Stimulated activated CD4-positive, alpha-beta T cell treated with anti-CD3 and anti-CD28 coated beads, Interleukin-15, amount 100 ng/mL, for 24 hours (primary cell): ENCODE results near the gene EPHB6.

Experiments
- DNase-seq: peaks from one replicate; pipeline ENCODE4 v3.0.0-alpha.2; 2020

EPHB6 gene

GRCh38 chr7:142836426-142836825 is 18.4 kb upstream of the EPHB6 start:
- no peak for DNase-seq

- DNase-seq: no peak
Measured at GRCh38 chr7:142838461-142839213, 16.2 kb upstream of the EPHB6 start.

GRCh38 chr7:142842251-142842766 is 12.6 kb upstream of the EPHB6 start:
- no peak for DNase-seq

- DNase-seq: no peak
Measured at GRCh38 chr7:142847353-142847752, 7.5 kb upstream of the EPHB6 start.

DNA sequence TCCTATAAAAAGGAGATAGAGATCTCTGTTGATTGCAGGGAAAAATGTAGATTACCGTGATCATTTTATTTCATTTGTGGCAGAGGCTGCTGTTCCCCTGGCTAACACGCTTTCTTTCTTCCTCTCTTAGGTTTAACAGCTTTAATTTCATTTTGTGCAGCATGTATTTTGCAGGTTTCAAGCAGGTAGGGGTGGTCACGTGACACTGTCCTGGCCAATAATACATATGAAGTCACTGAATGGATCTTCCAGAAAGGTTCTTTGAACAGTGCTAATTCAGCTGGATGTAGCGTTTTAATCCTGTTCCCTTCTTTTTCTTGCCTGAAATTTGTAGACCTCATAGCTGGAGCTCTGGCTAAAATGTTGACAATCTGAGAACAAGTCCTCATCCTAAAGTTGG is 3.6 kb upstream of the EPHB6 start:
- DNase-seq: no peak

- DNase-seq: no peak
Measured at GRCh38 chr7:142851919-142852318, 3.0 kb upstream of the EPHB6 start.

DNA sequence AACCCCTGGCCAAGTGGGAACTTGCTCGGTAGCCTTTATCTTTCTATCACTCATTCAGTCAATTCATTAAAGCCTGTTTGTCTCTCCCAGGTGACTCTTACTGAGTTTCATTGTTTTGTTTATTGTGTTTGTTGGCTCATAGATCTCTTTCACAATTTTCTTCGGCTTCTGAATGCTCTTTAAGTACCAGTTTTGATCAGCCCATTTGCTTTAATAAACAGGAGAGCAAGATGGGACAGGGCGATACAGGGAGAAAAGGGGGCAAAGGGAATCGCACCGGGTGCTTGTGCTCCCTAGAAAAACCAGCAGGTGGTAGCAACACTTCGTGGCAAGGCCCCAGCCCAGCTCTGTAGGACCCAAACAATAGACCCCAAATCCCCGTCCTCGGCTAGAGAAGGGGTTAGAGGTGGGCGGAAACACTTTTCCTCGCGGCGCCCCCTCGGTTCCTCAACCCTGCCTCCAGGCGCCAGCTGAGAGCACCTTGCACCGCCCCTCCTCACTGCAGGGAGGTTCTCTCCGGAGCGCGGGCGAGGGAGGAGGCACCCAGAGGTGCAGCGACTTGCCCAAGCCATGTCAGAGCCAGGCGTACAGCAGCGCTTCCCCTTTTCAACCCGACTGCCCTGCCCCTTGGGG is 1.0 kb upstream of the EPHB6 start:
- DNase-seq: peak; percentile 77

DNA sequence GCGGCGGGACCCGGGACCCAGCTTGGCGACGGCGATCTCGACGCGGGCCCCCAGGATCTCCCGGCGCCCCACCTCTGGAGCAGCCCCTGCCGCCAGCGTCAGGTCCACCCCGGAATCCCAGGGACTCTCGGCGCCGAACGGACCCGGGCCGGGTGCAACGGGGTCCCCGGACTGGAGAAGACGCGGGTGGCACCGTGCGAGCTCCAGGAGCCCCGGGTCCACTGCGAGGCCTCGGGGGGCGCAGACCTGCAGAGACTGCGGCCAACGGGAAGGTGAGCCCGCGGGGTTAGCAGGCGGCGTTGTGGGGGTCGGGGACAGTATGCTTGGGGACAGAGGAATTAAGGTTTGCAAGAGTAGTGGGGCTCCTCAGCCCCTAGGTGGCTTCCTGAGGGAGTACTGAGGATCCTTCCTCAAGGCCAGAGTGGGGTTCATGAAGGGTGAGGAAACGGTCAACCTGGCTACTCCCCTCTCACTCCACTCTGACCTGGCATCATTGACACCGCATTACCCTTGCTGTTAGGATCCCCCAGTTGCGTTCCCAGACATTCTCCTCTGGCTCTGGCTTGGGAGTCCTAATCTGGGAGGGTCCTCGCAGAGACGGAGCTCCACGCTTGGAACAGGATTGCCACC is 353 bp downstream of the EPHB6 start:
- DNase-seq: no peak

- DNase-seq: peak; percentile 14
Measured at GRCh38 chr7:142855756-142856564, 1.1 kb downstream of the EPHB6 start.

DNA sequence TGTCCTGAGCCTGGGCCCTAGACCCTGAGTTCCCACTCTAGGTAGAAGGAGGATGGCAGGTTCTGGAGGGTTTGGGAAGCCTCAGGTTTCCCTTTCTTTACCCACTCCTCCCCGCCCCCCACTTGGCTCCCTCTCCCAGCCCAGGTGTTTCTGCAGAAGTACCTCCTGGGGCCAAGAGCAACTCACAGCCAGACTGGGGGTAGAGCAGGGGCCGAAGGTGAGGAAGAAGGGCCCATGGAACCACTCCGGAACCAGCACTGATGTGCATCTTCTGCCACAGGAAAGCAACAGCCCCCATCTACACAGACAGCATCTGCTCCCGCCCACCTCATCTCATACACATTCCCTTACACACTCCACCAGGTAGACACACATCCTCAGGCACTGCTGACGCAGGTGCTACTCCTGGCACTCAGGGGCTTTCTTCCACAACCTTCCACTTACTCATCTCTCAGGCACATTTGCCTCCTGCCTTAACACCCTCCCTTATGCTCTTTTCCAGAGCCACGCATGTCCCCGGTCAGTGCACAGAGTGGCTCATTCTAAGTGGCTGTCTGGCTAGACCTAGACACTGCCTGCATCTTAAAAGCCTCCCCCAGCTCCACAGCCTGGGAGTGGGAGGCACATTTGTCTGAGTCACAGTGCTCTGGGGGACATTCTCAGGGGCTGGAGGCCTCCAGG is 1.8 kb downstream of the EPHB6 start:
- DNase-seq: no peak

DNA sequence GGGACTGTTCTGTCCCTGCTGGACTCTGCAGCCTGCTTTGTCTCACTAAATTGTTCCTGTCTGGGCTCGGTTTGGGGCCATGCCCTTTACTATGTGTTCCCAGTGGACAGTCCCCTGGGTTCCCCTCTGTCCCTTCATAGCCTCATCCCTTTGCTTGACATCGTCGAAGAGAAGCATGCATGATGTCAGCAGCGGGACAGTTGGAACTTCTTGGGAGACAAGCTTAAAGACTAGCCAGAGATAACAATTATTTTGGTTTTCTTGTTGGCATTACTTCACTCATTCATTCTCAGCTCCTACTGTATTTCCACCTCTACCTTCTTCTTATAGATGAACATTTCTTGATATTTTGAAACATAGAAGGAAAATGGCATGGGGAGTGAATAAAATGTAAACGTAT is 2.7 kb downstream of the EPHB6 start:
- no peak for DNase-seq

- DNase-seq: no peak
Measured at GRCh38 chr7:142859411-142859810, 4.5 kb downstream of the EPHB6 start.

DNA sequence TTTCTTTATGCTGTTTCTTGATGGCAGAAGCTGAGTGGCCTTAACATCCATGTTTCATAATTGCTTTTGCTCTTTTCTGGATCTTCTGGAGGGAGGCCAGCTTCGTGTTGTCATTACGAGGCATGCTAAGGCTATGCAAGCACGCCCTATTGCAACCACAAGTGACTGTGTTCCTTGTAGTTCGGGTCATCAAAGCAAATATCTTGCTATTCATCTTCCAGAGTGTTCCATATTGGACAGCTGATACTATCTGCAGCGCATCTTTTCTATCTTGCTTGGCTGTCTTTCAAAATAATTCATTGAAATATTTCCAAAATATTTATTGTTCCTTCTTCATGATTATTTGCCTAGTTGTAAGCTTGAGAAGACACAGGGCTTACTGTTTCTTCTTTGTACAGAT is 5.0 kb downstream of the EPHB6 start:
- no peak for DNase-seq

DNA sequence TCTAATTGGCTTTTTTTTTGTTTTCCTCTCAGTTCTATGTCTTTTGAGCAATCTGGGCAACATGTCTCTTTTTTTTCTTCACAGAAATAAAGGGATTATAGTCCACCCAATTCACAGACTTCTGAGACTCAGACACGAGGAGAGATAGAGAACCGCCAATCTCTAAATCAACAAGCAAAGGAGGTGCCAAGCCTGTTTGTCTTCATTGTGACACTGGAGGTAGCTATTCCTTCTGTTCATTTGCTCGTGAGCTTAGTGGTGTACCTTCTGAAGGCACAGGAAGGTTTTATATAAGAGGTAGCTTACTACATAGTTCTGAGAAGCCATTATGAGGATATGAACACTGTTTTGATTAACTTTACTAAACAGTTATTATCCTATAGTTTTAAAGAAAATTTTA is 6.1 kb downstream of the EPHB6 start:
- DNase-seq: no peak

DNA sequence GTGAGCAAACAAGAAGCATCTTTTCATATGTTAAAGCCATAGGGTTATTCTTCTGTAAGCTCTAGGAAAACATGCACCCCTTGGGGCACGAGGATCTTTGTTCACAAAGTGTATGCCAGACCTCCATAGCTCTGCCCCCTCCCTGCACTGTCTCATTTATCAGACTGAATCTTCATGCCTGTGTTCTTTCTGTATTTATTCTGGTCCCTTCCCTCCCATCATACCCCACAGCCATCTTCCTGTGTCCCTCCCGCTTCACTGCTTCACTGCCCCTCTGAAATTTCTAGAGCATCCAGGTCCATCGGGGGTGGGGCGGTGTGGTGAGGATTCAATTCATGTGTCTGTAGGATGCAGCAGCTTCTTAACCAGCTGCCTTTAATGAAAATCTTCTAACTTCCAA is 7.5 kb downstream of the EPHB6 start:
- DNase-seq: no peak

DNA sequence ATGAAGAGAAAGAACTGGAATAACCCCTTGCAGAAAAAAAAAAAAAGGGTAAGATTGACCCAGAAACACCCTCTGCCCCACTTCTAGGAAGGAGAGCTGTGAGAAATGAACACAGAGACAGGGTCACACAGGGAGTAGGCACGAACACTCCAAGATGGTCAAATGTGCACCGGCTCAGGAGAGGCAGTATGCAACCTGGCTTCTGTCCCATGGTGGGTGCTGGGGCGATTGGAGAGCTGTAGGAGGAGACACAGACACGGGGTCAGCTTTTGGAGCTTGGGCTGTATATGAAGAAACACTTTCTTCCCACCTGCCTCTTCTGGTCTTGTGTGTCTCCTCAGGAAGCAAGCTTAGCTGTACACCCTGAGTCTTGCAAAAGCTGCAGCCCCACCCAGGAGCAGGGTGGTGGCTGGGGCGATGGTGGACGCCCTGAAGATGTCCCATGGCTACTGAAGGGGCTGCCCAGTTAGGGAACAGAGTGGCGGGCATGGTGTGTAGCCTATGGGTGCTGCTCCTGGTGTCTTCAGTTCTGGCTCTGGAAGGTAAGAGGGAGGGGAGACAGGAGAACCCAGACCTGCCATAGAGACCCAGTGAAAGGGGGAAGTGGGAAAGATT is 8.0 kb downstream of the EPHB6 start:
- no peak for DNase-seq

GRCh38 chr7:142863891-142864685 is 9.2 kb downstream of the EPHB6 start:
- DNase-seq: no peak

DNA sequence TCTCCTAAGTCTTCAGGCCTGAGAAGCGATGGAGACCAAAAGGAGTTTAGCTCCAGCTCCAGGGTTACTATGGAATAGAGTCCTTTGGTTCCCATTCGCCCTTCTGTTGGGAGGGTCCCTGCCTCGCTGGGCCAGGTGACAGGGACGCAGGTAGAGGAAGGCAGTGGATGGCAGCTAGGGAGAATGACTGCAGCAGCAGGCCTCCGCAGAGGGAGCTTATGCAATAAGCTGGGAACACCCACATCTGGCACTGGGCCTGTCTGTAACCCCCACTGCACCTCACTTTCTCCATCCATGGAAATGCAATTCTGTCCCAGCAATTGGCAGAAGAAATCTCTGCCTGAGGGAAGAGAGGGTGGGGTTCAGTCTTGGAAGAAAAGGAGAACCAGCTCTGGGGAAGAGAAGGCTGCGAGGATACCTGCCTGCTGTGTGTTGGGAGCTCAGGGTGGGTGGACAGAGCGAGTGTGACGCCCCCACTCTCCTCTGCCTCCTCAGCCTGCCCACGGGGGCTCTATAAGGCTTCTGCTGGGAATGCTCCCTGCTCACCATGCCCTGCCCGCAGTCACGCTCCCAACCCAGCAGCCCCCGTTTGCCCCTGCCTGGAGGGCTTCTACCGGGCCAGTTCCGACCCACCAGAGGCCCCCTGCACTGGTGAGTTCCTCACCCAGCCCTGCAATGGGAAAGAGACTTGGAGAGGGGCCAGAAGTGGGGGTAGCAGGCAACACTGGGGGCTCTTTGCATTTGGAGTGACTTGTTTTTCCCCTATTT is 10.3 kb downstream of the EPHB6 start:
- no peak for DNase-seq

DNA sequence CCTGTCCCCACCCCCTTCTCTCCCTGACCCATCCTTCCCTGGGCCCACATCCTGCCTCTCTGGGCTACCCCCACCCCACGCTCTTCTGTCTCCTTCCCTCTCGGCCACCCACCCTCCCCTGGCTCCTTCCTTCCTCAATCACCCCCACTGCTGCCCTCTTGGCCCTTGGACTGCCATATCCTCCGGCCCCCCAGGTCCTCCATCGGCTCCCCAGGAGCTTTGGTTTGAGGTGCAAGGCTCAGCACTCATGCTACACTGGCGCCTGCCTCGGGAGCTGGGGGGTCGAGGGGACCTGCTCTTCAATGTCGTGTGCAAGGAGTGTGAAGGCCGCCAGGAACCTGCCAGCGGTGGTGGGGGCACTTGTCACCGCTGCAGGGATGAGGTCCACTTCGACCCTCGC is 10.9 kb downstream of the EPHB6 start:
- DNase-seq: no peak

DNA sequence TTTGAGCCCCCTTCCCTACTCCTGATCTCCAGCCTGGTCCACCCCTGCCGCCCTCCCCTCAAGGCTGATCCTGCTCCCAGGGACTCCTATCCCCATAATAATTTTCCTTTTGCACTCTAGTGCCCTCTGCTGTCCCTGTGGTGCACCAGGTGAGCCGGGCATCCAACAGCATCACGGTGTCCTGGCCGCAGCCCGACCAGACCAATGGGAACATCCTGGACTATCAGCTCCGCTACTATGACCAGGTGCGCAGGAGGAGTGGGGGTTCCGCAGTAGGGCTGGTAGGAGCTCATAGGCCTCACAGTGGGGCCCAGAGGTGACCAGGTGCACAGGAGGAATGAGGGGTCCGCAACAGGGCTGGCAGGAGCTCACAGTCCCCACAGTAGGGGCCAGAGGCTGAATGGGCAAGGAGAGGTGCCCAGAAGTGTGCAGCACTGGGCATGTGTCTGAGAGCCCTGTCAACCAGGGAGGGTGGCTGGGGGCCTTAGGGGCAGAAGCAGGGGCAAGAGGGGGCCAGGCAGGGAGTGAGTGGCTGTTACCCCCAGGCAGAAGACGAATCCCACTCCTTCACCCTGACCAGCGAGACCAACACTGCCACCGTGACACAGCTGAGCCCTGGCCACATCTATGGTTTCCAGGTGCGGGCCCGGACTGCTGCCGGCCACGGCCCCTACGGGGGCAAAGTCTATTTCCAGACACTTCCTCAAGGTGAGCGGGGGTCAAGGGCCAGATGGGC is 11.7 kb downstream of the EPHB6 start:
- peak; percentile 17 for DNase-seq
